SH-SY5Y (cell line): Measurements from ENCODE around the gene PLEKHA5.

Source experiments
- GATA2 ChIP-seq: IDR thresholded peaks from 2 replicates; pipeline ENCODE4 v1.6.1; 2011; ENCODE audit warnings: mild to moderate bottlenecking, low read depth, low read length
- GATA3 ChIP-seq: IDR thresholded peaks from 2 replicates; pipeline ENCODE4 v1.6.1; 2011; ENCODE audit warnings: low read depth, mild to moderate bottlenecking, low read length, moderate library complexity

DNA sequence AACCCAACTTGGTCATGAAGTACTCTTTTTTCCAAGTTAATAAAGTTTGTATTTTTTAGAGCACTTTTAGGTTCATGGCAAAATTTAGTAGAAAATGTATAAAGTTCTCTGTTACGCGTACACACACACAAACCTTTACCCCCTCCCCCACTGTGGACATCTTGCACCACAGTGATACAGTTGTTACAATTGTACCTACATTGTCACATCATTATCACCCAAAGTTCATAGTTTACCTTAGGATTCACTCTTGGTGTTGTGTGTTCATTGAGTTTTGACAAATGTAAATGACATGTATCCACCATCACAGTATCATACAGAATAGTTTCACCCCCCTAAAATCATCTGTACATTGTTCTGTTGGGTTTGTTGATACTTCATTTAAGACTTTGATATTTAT, 23.9 kb downstream of the PLEKHA5 start:
- no peak for TF ChIP-seq GATA3
- no peak for TF ChIP-seq GATA2
